HS-27A (cell line): ENCODE measurements around the gene XKR3.
"Not testable (repeated sequence)": the region's sequence is repeated elsewhere in the genome, so short reads cannot be mapped to it uniquely, and the experiment has no call there.

ENCODE experiments used
- DNase-seq: peaks from one replicate; pipeline ENCODE4 v3.0.0-alpha.2; 2012; ENCODE audit warnings: low read depth, missing footprints

XKR3 gene

DNA sequence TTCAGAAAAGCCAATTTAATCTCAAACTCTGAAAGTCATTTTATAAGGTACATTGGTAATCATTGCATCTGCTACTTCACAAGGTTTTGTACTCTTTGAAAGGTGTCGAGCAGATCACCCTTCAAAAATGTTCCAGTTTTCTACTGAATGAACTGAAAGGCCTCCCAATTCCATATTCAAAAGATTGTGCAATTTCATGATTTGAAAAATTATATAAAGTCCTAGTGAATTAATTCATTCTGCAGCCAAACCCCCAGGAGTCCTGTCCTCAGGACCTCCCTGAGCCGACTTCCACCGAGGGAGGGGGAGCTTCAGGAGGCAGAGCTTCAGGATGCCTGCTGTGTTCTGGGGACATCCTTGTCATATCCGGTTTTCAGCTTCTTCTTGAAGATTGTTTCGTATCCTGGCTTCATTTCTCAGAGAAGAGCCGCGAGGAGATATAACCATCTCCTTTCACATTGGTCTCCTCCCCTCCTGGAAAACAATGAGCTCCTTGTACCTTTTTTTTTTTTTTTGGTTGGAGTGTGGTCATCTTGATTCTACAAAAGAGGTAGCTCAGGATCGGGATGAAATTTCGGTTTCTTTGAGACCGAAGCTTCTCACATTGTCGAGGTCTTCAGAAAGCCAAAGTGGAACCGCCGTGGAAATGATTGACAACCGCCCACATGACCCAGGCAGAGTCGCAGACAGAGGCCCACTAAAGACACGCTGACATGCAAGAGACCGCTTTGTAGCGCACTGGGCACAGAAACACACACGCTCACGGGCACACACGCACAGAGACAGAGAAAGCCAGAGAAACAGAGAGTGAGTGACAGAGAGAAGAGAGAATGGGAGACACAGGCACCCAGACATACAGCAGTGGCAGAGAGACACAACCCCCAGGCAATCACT, 77.7 kb downstream of the XKR3 start:
- not testable (repeated sequence) for DNase-seq

DNA sequence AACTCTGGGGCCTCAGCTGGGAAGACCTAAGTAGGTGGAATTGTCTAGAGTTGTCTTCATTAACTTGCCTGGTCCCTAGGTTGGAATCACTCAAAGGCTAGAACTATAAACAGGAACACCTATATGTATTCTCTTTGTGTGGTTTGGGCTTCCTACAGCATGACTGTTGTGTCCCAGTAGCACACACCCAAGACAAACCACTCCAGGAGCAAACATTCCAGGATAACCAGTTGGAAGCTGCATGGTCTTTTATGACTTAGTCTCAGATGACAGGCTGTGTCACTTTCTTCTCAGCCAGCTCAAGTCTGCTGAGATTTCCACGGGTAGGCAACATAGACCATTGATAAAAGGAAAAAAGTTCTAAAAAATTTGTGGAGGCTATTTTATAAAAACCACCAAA, 90.9 kb downstream of the XKR3 start:
- not testable (repeated sequence) for DNase-seq
